ENCODE results near the gene SPECC1. TPM values are rescaled to one million over a fixed set of nuclear protein-coding genes. Genes with fewer than 3 reads are reported as not detected.
A peak's percentile ranks its signal among the peaks of the same experiment; 100 is the strongest.

Gene SPECC1
- polyA plus RNA-seq, 3 donors: 36.0 to 58.4 (median 50.5) TPM

- peaks cover 6 to 30% of the 10 kb centered on the region in 2 donors for H3K27me3 ChIP-seq (ENCODE audit: control insufficient read depth in 2 of 2, insufficient read depth in 2 of 2, low read length in 2 of 2)
Observed at GRCh38 chr17:20008242-20009051, 712 bp upstream of the SPECC1 start.

GRCh38 chr17:20009052-20009301 is 182 bp upstream of the SPECC1 start:
- Mint-ChIP-seq H3K27me3 (ENCODE audit: low read depth in 3 of 3) (peaks cover 34 to 44% (median 34%) of the 10 kb centered on the region in 3 donors), H3K36me3 (no peaks in the 10 kb centered on the region), H3K4me1 (peaks cover 13% of the 10 kb centered on the region), H3K4me3 (peak overlapping the region; percentile 89 to 96), H3K27ac (peak overlapping the region in 3 of 7 donors; percentile 21 to 71 (median 71)), H3K9me3 (peaks cover 0 to under 1% (median 0%) of the 10 kb centered on the region in 7 donors)
- H4K20me1 ChIP-seq (ENCODE audit: insufficient read depth, low read length): no peaks in the 10 kb centered on the region
- 0% methylated on average over 16 of the region's 18 CpGs for WGBS (ENCODE audit: insufficient coverage)
- intact Hi-C loops (cut with micrococcal nuclease): loop anchor here in 1 of 2 donors (5.0 kb wide), 1 partner anchor 63 kb away; no protein-coding TSS in a partner anchor
- no peaks in the 10 kb centered on the region for H3K79me2 ChIP-seq (ENCODE audit: insufficient read depth, low read length)
- peak overlapping the region; percentile 52 to 83 (median 80) for H3K4me3 ChIP-seq (replicated peaks in 1 of 3; ENCODE audit: low read depth in 2 of 3, low read length in 3 of 3)
- H3K9ac ChIP-seq (ENCODE audit: insufficient read depth, low read length, poor library complexity, severe bottlenecking): peak overlapping the region; percentile 64
- H2AFZ ChIP-seq (ENCODE audit: insufficient read depth, low read depth, low read length, poor library complexity, severe bottlenecking): peak overlapping the region; percentile 95
- DNase-seq: peak in 1 of 3 donors; percentile 54
- H3K9me3 ChIP-seq (replicated peaks in 1 of 2; ENCODE audit: control insufficient read depth in 1 of 2, insufficient read depth in 1 of 2, low read length in 2 of 2): no peaks in the 10 kb centered on the region
- H3K27me3 ChIP-seq (ENCODE audit: control insufficient read depth in 2 of 2, insufficient read depth in 2 of 2, low read length in 2 of 2): peaks cover 6 to 30% of the 10 kb centered on the region in 2 donors
- TF ChIP-seq CTCF (IDR thresholded peaks at IDR 0.05): no peak
- no peaks in the 10 kb centered on the region for H3K36me3 ChIP-seq (replicated peaks in 1 of 2; ENCODE audit: control insufficient read depth in 1 of 2, insufficient read depth in 2 of 2, low read length in 2 of 2)
- H3K4me1 ChIP-seq (ENCODE audit: control insufficient read depth in 1 of 2, insufficient read depth in 2 of 2, low read length in 2 of 2): peaks cover 12 to 21% of the 10 kb centered on the region in 2 donors
- peak overlapping the region; percentile 85 for H3K4me2 ChIP-seq (replicated peaks; ENCODE audit: extremely low read depth, low read length, poor library complexity, severe bottlenecking)
- no peak overlapping the region for H3K27ac ChIP-seq (ENCODE audit: low read depth in 1 of 2, low read length in 2 of 2)

More at GRCh38 chr17:20008242-20009051, 712 bp upstream of the SPECC1 start:
- Histone ChIP-seq H3K79me2 (ENCODE audit: insufficient read depth, low read length) (no peaks in the 10 kb centered on the region), H4K20me1 (ENCODE audit: insufficient read depth, low read length) (no peaks in the 10 kb centered on the region), H3K4me3 (replicated peaks in 1 of 3; ENCODE audit: low read depth in 2 of 3, low read length in 3 of 3) (peak overlapping the region; percentile 52 to 83 (median 80)), H3K9ac (ENCODE audit: insufficient read depth, low read length, poor library complexity, severe bottlenecking) (peak overlapping the region; percentile 64), H3K4me1 (ENCODE audit: control insufficient read depth in 1 of 2, insufficient read depth in 2 of 2, low read length in 2 of 2) (peaks cover 12 to 21% of the 10 kb centered on the region in 2 donors), H3K4me2 (replicated peaks; ENCODE audit: extremely low read depth, low read length, poor library complexity, severe bottlenecking) (peak overlapping the region; percentile 85), H3K9me3 (replicated peaks in 1 of 2; ENCODE audit: control insufficient read depth in 1 of 2, insufficient read depth in 1 of 2, low read length in 2 of 2) (no peaks in the 10 kb centered on the region), H3K27ac (ENCODE audit: low read depth in 1 of 2, low read length in 2 of 2) (no peak overlapping the region), H3K36me3 (replicated peaks in 1 of 2; ENCODE audit: control insufficient read depth in 1 of 2, insufficient read depth in 2 of 2, low read length in 2 of 2) (no peaks in the 10 kb centered on the region), H2AFZ (ENCODE audit: insufficient read depth, low read depth, low read length, poor library complexity, severe bottlenecking) (peak overlapping the region; percentile 95)
- Mint-ChIP-seq H3K9me3 (no peaks in the 10 kb centered on the region), H3K27me3 (ENCODE audit: low read depth in 3 of 3) (peaks cover 35 to 43% (median 36%) of the 10 kb centered on the region in 3 donors), H3K4me1 (peaks cover 13% of the 10 kb centered on the region), H3K36me3 (no peaks in the 10 kb centered on the region), H3K4me3 (peak overlapping the region; percentile 89 to 96), H3K27ac (peak overlapping the region in 2 of 7 donors; percentile 21 to 36)
- no peak for TF ChIP-seq CTCF (IDR thresholded peaks at IDR 0.05)
- 35% methylated on average over 33 of the region's 35 CpGs for WGBS (ENCODE audit: insufficient coverage)
- intact Hi-C loops (cut with micrococcal nuclease): loop anchor here in 1 of 2 donors (5.0 kb wide), 1 partner anchor 64 kb away; no protein-coding TSS in a partner anchor
- DNase-seq: peak in 1 of 3 donors; percentile 19
